Adrenal gland (tissue), 5 donors: ENCODE results near the gene SETBP1.

Source experiments
- POLR2A ChIP-seq, 2 donors: fragments of 450-650 bp; IDR thresholded peaks; one replicate each; pipeline ENCODE4 v1.6.1; 2017; ENCODE audit warnings: antibody characterized with exemption in 2 of 2, mild to moderate bottlenecking in 2 of 2, moderate library complexity in 1 of 2
- TF ChIP-seq, protein P1 (sequence below), 6 experiments: fragments of 450-650 bp in 4 of 6; fragments of 200-600 bp in 2 of 6; sonication (generic) in 1 of 6; IDR thresholded peaks; 1 replicate in 5 of 6; 2 replicates in 1 of 6; pipeline versions ENCODE4 v1.5.1 to v1.8.0; 2016 to 2021; ENCODE audit warnings: antibody characterized with exemption in 6 of 6, mild to moderate bottlenecking in 2 of 6, moderate library complexity in 1 of 6
- donor health status: DM: no; HTN: no; CAD: no.

DNA sequence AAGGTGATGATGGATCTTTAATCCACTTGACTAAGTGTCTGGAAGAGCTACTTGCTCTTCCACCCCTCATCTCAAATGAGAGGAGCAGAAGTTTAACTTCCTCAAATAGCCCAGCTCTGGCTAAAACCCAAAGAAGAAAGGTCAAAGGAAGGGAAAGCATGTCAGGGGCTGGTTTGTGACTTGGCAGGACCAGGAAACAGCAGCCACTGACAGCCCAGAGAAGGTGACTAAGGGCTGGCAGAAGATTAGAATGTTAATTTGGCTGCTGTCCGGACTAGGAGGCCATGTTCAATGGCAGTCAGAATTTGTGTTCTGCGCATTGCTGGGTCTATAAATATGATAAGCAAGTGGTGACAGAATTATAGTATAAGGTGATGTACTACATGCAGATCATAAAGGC, 386.2 kb downstream of the SETBP1 start:
- TF ChIP-seq, protein P1, sequence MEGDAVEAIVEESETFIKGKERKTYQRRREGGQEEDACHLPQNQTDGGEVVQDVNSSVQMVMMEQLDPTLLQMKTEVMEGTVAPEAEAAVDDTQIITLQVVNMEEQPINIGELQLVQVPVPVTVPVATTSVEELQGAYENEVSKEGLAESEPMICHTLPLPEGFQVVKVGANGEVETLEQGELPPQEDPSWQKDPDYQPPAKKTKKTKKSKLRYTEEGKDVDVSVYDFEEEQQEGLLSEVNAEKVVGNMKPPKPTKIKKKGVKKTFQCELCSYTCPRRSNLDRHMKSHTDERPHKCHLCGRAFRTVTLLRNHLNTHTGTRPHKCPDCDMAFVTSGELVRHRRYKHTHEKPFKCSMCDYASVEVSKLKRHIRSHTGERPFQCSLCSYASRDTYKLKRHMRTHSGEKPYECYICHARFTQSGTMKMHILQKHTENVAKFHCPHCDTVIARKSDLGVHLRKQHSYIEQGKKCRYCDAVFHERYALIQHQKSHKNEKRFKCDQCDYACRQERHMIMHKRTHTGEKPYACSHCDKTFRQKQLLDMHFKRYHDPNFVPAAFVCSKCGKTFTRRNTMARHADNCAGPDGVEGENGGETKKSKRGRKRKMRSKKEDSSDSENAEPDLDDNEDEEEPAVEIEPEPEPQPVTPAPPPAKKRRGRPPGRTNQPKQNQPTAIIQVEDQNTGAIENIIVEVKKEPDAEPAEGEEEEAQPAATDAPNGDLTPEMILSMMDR (IDR thresholded peaks at IDR 0.05): no peak
- no peak for TF ChIP-seq POLR2A (IDR thresholded peaks at IDR 0.05)
